Keratinocyte (primary cell): ENCODE results near the gene LUM. TPM values are rescaled to one million over a fixed set of nuclear protein-coding genes. Genes with fewer than 3 reads are reported as not detected.

Experiments used
- DNase-seq: peaks from one replicate; pipeline ENCODE4 v3.0.0-alpha.2; 2011; ENCODE audit warnings: low read depth, missing footprints, low spot score
- FAIRE-seq: peaks from 2 replicates; lab custom pipeline; 2011; peaks lifted over from hg19 to GRCh38; lab: Jason Lieb, UNC
- H2AFZ ChIP-seq: 2 replicates; pipeline ENCODE4 v1.6.0; 2012; ENCODE audit warnings: low read length, control low read depth, inconsistent platforms; ENCODE audit not compliant: control insufficient read depth
- H3K27ac ChIP-seq: 2 replicates; pipeline ENCODE4 v1.5.1; 2011; ENCODE audit warnings: low read length; ENCODE audit not compliant: control insufficient read depth, insufficient read depth
- H3K27me3 ChIP-seq: 3 replicates; pipeline ENCODE4 v1.6.0; 2011; ENCODE audit warnings: low read length; ENCODE audit not compliant: control insufficient read depth, insufficient read depth; ENCODE audit errors: extremely low read depth
- H3K36me3 ChIP-seq, 2 experiments: 2 replicates in 1 of 2; 3 replicates in 1 of 2; pipeline ENCODE4 v1.5.1; 2011; ENCODE audit warnings: low read length in 2 of 2, mild to moderate bottlenecking in 1 of 2; ENCODE audit not compliant: control insufficient read depth in 2 of 2, insufficient read depth in 2 of 2; ENCODE audit errors: extremely low read depth in 1 of 2
- H3K4me1 ChIP-seq: 3 replicates; pipeline ENCODE4 v1.5.1; 2011; ENCODE audit warnings: low read length; ENCODE audit not compliant: control insufficient read depth, insufficient read depth; ENCODE audit errors: extremely low read depth
- H3K4me2 ChIP-seq: 3 replicates; pipeline ENCODE4 v1.6.0; 2011; ENCODE audit warnings: low read depth, low read length; ENCODE audit not compliant: control insufficient read depth, insufficient read depth; ENCODE audit errors: extremely low read depth
- H3K4me3 ChIP-seq, 3 experiments: fragments of 200-600 bp in 1 of 3; sonication (generic) in 1 of 3; 2 replicates in 2 of 3; 3 replicates in 1 of 3; pipeline ENCODE4 v1.5.1; 2011 to 2016; ENCODE audit warnings: low read length in 3 of 3, mild to moderate bottlenecking in 3 of 3, control low read depth in 2 of 3, inconsistent platforms in 1 of 3, low read depth in 1 of 3, mixed read lengths in 1 of 3, mixed run types in 1 of 3, moderate library complexity in 1 of 3; ENCODE audit not compliant: control insufficient read depth in 2 of 3, insufficient read depth in 2 of 3; ENCODE audit errors: extremely low read depth in 1 of 3
- H3K79me2 ChIP-seq: 2 replicates; pipeline ENCODE4 v1.6.0; 2012; ENCODE audit warnings: low read length; ENCODE audit not compliant: control insufficient read depth, insufficient read depth
- H3K9ac ChIP-seq: 3 replicates; pipeline ENCODE4 v1.6.0; 2011; ENCODE audit warnings: low read length; ENCODE audit not compliant: control insufficient read depth, insufficient read depth; ENCODE audit errors: extremely low read depth
- H3K9me1 ChIP-seq: 3 replicates; pipeline ENCODE4 v1.6.0; 2011; ENCODE audit warnings: low read length; ENCODE audit not compliant: control insufficient read depth, insufficient read depth; ENCODE audit errors: extremely low read depth
- H3K9me3 ChIP-seq: 2 replicates; pipeline ENCODE4 v1.5.1; 2012; ENCODE audit warnings: low read depth, low read length; ENCODE audit not compliant: control insufficient read depth
- H4K20me1 ChIP-seq: 3 replicates; pipeline ENCODE4 v1.6.0; 2011; ENCODE audit warnings: low read length; ENCODE audit not compliant: control insufficient read depth, insufficient read depth; ENCODE audit errors: extremely low read depth
- CTCF ChIP-seq, 3 experiments: IDR thresholded peaks in 1 of 3; conservative IDR thresholded peaks in 1 of 3; optimal IDR thresholded peaks in 1 of 3; 2 replicates in 2 of 3; 3 replicates in 1 of 3; pipeline versions ENCODE3 to v1.5.1; 2011; ENCODE audit warnings: low read length in 3 of 3, mild to moderate bottlenecking in 3 of 3, moderate library complexity in 2 of 3, control low read depth in 1 of 3, inconsistent platforms in 1 of 3; ENCODE audit not compliant: insufficient read depth in 2 of 3; ENCODE audit errors: extremely low read depth in 1 of 3
- EZH2 ChIP-seq: IDR thresholded peaks from one replicate; pipeline ENCODE4 v1.6.1; 2012; ENCODE audit warnings: inconsistent platforms, mild to moderate bottlenecking, low read length, moderate library complexity
- dilution Hi-C: fragments of 300-500 bp; cut with MboI; formaldehyde crosslinking; loops from one replicate; pipeline ENCODE4 v1.7.0; 2020; ENCODE audit warnings: low sequenced_read_pairs; ENCODE audit not compliant: extremely low pct_ligation_motif_present
- polyA plus RNA-seq, 5 experiments: library from polyadenylated mRNA; depleted of rRNA in 3 of 5; stranded (reverse) in 3 of 5; stranded (forward) in 1 of 5; unstranded in 1 of 5; fragments of >200 nt; gene quantifications; 1 replicate in 1 of 5; 2 replicates in 3 of 5; 3 replicates in 1 of 5; pipeline versions ENCODE4 v1.2.1 to v1.2.3, GENCODE V29; 2011 to 2012; ENCODE audit warnings: missing spikeins in 2 of 5, low read depth in 1 of 5, low replicate concordance in 1 of 5

LUM gene
- polyA plus RNA-seq, 1 donor (not counting 4 experiments of a cell fraction or from before 2014, with no cell fraction given): 0.37 TPM

- Histone ChIP-seq H3K4me2 (no peak overlapping the region), H4K20me1 (no peaks in the 10 kb centered on the region), H3K27me3 (no peaks in the 10 kb centered on the region), H3K36me3 (no peaks in the 10 kb centered on the region), H3K79me2 (no peaks in the 10 kb centered on the region), H3K9me1 (no peaks in the 10 kb centered on the region), H3K9ac (no peak overlapping the region), H3K4me3 (no peak overlapping the region), H3K9me3 (no peaks in the 10 kb centered on the region), H2AFZ (no peak overlapping the region), H3K27ac (no peak overlapping the region), H3K4me1 (no peaks in the 10 kb centered on the region)
- dilution Hi-C loops: no loop called here
- no peak for FAIRE-seq
- TF ChIP-seq CTCF (optimal IDR thresholded peaks at IDR 0.05 in 1 of 3, IDR thresholded peaks at IDR 0.05 in 1 of 3, conservative IDR thresholded peaks at IDR 0.05 in 1 of 3; ENCODE audit: extremely low read depth in 1 of 3, insufficient read depth in 2 of 3, low read length in 3 of 3): no peak
- no peak for TF ChIP-seq EZH2
- DNase-seq: no peak
Measured at GRCh38 chr12:91077228-91077954, 33.9 kb downstream of the LUM start.

GRCh38 chr12:91074851-91075250 is 36.4 kb downstream of the LUM start:
- Histone ChIP-seq H3K9me1 (no peaks in the 10 kb centered on the region), H4K20me1 (no peaks in the 10 kb centered on the region), H3K36me3 (no peaks in the 10 kb centered on the region), H3K27ac (no peak overlapping the region), H3K79me2 (no peaks in the 10 kb centered on the region), H3K4me1 (no peaks in the 10 kb centered on the region), H3K4me2 (no peak overlapping the region), H3K27me3 (no peaks in the 10 kb centered on the region), H2AFZ (no peak overlapping the region), H3K4me3 (no peak overlapping the region), H3K9ac (no peak overlapping the region), H3K9me3 (no peaks in the 10 kb centered on the region)
- no peak for DNase-seq
- TF ChIP-seq CTCF (optimal IDR thresholded peaks at IDR 0.05 in 1 of 3, IDR thresholded peaks at IDR 0.05 in 1 of 3, conservative IDR thresholded peaks at IDR 0.05 in 1 of 3; ENCODE audit: extremely low read depth in 1 of 3, insufficient read depth in 2 of 3, low read length in 3 of 3): no peak
- TF ChIP-seq EZH2: no peak
- dilution Hi-C loops: no loop called here
- FAIRE-seq: no peak
